GM12875 (cell line): ENCODE results near the gene BACE2.

ENCODE experiments used
- H3K4me3 ChIP-seq: one replicate; pipeline ENCODE4 v1.5.1; 2011; ENCODE audit warnings: low read depth, low read length, control low read depth
- TF ChIP-seq, protein P1 (sequence below): IDR thresholded peaks from 2 replicates; pipeline ENCODE4 v1.5.1; 2011; ENCODE audit warnings: low read depth, mild to moderate bottlenecking, control low read depth, inconsistent platforms, low read length, moderate library complexity, borderline replicate concordance; ENCODE audit not compliant: insufficient read depth

The BACE2 gene

DNA sequence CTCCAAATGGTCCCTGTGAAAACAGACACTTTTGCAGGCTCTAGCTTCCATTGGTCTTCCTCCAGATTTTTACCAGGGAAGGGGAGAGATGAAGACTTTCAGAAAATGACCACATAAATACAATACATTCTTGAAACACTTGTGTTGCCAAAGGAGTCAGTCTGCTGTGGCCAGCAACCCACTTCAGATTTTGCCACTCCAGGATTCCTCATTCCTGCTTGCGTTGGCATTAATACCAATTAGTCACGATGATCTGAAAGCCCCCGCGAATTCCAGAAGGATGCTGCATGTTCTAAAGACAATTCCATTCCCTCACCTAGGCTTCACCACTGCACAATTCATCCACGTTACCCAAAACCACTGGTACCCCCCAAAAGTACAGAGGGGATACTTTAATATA, 7.9 kb upstream of the BACE2 start:
- no peak overlapping the region for H3K4me3 ChIP-seq
- TF ChIP-seq, protein P1, sequence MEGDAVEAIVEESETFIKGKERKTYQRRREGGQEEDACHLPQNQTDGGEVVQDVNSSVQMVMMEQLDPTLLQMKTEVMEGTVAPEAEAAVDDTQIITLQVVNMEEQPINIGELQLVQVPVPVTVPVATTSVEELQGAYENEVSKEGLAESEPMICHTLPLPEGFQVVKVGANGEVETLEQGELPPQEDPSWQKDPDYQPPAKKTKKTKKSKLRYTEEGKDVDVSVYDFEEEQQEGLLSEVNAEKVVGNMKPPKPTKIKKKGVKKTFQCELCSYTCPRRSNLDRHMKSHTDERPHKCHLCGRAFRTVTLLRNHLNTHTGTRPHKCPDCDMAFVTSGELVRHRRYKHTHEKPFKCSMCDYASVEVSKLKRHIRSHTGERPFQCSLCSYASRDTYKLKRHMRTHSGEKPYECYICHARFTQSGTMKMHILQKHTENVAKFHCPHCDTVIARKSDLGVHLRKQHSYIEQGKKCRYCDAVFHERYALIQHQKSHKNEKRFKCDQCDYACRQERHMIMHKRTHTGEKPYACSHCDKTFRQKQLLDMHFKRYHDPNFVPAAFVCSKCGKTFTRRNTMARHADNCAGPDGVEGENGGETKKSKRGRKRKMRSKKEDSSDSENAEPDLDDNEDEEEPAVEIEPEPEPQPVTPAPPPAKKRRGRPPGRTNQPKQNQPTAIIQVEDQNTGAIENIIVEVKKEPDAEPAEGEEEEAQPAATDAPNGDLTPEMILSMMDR: no peak

DNA sequence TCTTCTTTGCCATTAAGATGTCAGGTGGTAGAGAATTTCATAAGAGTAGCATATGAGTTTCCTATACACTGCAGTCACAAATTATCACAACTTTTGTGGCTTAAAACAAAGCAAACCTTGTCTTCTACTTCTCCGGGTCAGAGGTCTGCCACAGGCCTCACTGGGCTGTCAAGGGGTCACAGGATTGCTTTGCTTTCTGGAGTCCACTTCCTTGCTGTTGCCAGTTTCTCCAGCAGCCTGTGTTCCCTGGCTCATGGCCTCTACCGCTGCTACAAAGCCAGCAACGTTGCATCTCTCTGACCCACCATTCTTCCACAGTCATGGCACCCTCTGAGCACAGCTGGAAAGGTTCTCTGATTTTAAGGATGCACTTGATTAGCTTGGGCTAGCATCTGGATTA, 6.5 kb upstream of the BACE2 start:
- no peak overlapping the region for H3K4me3 ChIP-seq
- TF ChIP-seq, protein P1: no peak

DNA sequence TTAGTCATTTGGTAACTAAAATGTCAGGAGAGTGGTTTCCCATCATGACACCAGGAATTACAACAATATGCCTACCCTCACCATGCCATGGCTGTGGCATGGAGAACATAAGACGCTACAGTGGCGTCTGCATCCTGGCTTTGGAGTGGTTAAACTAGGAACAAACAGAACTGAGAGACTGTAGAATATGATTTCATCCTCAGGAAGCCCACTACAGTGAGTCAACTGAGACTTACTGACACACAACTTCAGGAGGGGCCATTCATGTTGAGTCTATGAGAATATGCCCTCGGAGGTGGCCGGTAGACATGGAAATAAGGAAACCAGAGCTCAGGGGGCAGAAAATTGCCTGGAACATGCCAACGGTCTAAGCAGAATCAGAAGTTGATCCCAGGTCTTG, 5.9 kb upstream of the BACE2 start:
- TF ChIP-seq, protein P1: no peak
- no peak overlapping the region for H3K4me3 ChIP-seq

DNA sequence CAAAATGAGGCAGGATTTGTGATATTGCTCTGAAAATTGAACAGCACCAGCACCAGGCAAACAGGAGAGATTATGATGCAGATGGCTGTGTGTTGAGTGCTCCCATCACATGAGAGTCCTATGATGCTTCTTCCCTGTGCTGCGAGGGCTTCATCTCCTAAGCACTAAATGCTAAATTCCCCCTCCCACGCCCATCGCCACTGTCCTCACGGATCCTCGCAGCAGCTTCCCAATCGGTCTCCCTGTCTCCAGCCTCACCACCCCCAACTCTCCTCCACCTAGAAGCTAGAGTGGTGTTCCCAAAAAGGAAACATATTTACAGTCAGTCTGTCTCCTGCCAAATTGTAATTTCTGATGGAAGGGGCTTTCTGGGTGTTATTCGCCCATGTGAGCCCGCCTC, 4.9 kb upstream of the BACE2 start:
- H3K4me3 ChIP-seq: no peak overlapping the region
- TF ChIP-seq, protein P1: no peak

DNA sequence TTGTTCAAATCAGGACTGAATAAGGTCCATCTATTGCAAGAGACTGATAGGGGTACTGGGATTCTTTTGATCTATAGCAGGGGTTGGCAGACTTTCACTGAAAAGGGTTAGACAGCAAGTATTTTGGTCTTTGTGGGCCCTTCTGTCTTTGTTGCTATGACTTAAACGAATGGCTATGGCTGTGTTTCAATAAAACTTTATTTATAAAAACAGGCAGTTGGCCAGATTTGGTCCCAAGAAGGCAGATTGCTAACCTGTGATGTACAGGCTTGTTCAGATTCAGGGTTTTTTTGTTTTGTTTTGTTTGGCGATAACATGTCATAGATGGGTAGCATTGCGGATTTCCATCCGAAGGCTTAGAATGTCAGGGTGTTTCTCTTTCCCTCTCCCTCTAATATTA, 3.9 kb upstream of the BACE2 start:
- no peak overlapping the region for H3K4me3 ChIP-seq
- TF ChIP-seq, protein P1: no peak

DNA sequence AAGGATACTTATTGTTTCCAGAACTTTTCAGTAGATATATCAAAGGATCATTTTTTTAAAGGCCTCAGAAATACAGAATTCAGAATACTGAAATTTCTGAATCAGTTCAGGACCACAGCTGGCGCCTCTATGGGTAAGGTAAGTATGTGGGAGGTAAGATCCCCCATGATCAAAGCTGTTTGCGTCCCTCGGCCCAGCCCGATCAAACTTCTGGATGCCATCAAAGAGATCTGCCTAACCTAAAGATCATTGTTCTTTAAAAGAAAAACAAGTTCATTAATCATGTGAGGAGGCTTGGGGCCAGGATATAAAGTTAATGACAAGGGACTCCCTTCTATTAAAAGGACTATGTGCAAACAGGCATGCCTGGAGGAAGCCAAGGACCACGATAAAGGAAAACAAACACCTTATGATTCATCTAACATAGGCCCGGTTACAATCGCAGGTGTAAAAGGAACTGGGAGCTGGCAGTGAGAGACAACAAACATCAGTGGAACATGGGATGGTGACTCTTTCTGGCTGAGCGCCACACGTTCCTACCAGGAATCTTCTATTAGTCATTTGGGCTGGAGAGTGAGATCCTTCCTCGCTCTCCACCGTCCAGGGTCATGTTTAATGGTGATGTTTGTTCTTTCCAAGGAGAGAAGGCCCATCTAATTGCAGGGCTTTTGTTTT, 2.8 kb upstream of the BACE2 start:
- TF ChIP-seq, protein P1: no peak
- H3K4me3 ChIP-seq: no peak overlapping the region

DNA sequence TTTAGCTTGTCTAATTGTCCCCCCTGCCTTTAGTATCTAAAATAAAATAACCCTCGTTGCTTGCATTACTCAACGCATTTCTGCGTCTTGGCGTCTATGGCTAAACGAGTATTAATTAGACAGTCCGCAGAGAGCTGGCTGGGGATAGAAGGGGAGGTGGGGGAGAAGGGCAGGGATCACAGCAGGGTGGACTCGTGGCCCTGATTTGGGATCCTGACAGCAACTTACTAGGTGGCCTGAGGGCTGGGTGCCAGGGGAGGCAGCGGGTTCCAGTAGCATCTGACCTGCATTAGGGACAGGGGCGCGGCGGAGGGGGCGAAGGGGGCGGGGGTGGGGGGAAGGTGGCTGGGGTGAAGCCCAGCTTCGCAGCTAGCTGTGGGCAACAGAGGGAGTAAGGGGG, 1.1 kb upstream of the BACE2 start:
- TF ChIP-seq, protein P1: no peak
- no peak overlapping the region for H3K4me3 ChIP-seq
